Loucy (cell line): ENCODE data around the gene LYPD6.

Experiments
- H2AFZ ChIP-seq: fragments of 200-600 bp; sonication (generic); 2 replicates; pipeline ENCODE4 v1.6.0; 2016; ENCODE audit warnings: antibody characterized with exemption, mild to moderate bottlenecking, low read length, moderate library complexity
- H3F3A ChIP-seq: fragments of 200-600 bp; 2 replicates; pipeline ENCODE4 v1.6.0; 2016; ENCODE audit warnings: antibody characterized with exemption, low read depth, mild to moderate bottlenecking
- H3K27me3 ChIP-seq: fragments of 200-600 bp; sonication (generic); 2 replicates; pipeline ENCODE4 v1.6.1; 2014; ENCODE audit warnings: low read length, mild to moderate bottlenecking; ENCODE audit not compliant: insufficient read depth, poor library complexity, severe bottlenecking
- H3K36me3 ChIP-seq: fragments of 200-600 bp; sonication (generic); 2 replicates; pipeline ENCODE4 v1.6.1; 2016; ENCODE audit warnings: low read length; ENCODE audit not compliant: insufficient read depth
- H3K4me1 ChIP-seq: fragments of 200-600 bp; sonication (generic); 2 replicates; pipeline ENCODE4 v1.5.1; 2014; ENCODE audit warnings: low read length, mild to moderate bottlenecking; ENCODE audit not compliant: insufficient read depth, poor library complexity, severe bottlenecking
- H3K4me2 ChIP-seq: fragments of 200-600 bp; sonication (generic); 2 replicates; pipeline ENCODE4 v1.6.0; 2014; ENCODE audit warnings: antibody characterized with exemption, low read length, low read depth, mild to moderate bottlenecking; ENCODE audit not compliant: poor library complexity, severe bottlenecking
- H3K4me3 ChIP-seq: fragments of 200-600 bp; sonication (generic); 2 replicates; pipeline ENCODE4 v1.5.1; 2014; ENCODE audit warnings: low read length, mild to moderate bottlenecking, mixed read lengths; ENCODE audit not compliant: poor library complexity, severe bottlenecking
- H3K79me2 ChIP-seq: fragments of 200-600 bp; sonication (generic); 2 replicates; pipeline ENCODE4 v1.6.1; 2014; ENCODE audit warnings: low read length; ENCODE audit not compliant: insufficient read depth
- H3K9ac ChIP-seq: fragments of 200-600 bp; sonication (generic); 2 replicates; pipeline ENCODE4 v1.6.0; 2014; ENCODE audit warnings: mild to moderate bottlenecking, low read depth, low read length, moderate library complexity; ENCODE audit not compliant: poor library complexity, severe bottlenecking
- H3K9me2 ChIP-seq: fragments of 200-600 bp; sonication (generic); replicated peaks from 2 replicates; pipeline ENCODE4 v1.6.1; 2016; ENCODE audit warnings: low read depth, low read length, mixed read lengths
- H3K9me3 ChIP-seq: fragments of 200-600 bp; sonication (generic); 2 replicates; pipeline ENCODE4 v1.6.1; 2014; ENCODE audit warnings: mild to moderate bottlenecking, antibody characterized with exemption, low read length, low read depth; ENCODE audit not compliant: insufficient read depth
- H4K20me1 ChIP-seq: fragments of 200-600 bp; sonication (generic); 2 replicates; pipeline ENCODE4 v1.6.0; 2014; ENCODE audit warnings: antibody characterized with exemption, low read length, mild to moderate bottlenecking; ENCODE audit not compliant: insufficient read depth, poor library complexity, severe bottlenecking
- EZH2phosphoT487 ChIP-seq: fragments of 200-600 bp; IDR thresholded peaks from 2 replicates; pipeline ENCODE4 v1.6.1; 2018; ENCODE audit warnings: antibody characterized with exemption, mild to moderate bottlenecking, moderate library complexity, borderline replicate concordance
- TF ChIP-seq, protein P1 (sequence below): fragments of 200-600 bp; sonication (generic); conservative IDR thresholded peaks from 2 replicates; pipeline ENCODE4 v1.5.1; 2014; ENCODE audit warnings: mild to moderate bottlenecking, antibody characterized with exemption, low read length

Gene LYPD6

DNA sequence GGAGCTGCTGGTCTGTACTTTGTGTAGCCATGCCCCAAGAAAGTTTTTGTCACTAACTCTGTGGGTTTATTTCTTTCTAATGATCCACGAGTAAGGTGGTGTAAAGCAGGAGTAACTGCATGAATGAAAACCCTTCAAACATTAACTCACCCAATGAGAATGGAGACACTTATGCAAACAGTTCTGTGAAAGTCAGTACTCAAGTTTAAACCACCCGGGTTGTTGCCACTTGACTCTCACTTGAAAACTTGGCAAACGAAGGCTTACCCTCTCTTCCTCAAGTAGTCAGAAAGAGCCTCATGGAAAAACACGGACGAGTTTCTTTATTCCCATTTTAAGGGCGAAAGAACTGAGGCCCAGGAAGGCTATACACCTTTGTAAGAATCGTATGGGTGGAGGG, 139.7 kb downstream of the LYPD6 start:
- no peaks in the 10 kb centered on the region for H3F3A ChIP-seq
- no peak overlapping the region for H2AFZ ChIP-seq
- TF ChIP-seq EZH2phosphoT487 = no peak
- TF ChIP-seq, protein P1, sequence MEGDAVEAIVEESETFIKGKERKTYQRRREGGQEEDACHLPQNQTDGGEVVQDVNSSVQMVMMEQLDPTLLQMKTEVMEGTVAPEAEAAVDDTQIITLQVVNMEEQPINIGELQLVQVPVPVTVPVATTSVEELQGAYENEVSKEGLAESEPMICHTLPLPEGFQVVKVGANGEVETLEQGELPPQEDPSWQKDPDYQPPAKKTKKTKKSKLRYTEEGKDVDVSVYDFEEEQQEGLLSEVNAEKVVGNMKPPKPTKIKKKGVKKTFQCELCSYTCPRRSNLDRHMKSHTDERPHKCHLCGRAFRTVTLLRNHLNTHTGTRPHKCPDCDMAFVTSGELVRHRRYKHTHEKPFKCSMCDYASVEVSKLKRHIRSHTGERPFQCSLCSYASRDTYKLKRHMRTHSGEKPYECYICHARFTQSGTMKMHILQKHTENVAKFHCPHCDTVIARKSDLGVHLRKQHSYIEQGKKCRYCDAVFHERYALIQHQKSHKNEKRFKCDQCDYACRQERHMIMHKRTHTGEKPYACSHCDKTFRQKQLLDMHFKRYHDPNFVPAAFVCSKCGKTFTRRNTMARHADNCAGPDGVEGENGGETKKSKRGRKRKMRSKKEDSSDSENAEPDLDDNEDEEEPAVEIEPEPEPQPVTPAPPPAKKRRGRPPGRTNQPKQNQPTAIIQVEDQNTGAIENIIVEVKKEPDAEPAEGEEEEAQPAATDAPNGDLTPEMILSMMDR = no peak
- H3K4me2 ChIP-seq = no peak overlapping the region
- H3K79me2 ChIP-seq = no peaks in the 10 kb centered on the region
- no peaks in the 10 kb centered on the region for H4K20me1 ChIP-seq
- no peaks in the 10 kb centered on the region for H3K9me3 ChIP-seq
- no peaks in the 10 kb centered on the region for H3K27me3 ChIP-seq
- no peak overlapping the region for H3K4me3 ChIP-seq
- H3K9me2 ChIP-seq = no peaks in the 10 kb centered on the region
- no peaks in the 10 kb centered on the region for H3K36me3 ChIP-seq
- H3K9ac ChIP-seq = no peak overlapping the region
- H3K4me1 ChIP-seq = no peaks in the 10 kb centered on the region

DNA sequence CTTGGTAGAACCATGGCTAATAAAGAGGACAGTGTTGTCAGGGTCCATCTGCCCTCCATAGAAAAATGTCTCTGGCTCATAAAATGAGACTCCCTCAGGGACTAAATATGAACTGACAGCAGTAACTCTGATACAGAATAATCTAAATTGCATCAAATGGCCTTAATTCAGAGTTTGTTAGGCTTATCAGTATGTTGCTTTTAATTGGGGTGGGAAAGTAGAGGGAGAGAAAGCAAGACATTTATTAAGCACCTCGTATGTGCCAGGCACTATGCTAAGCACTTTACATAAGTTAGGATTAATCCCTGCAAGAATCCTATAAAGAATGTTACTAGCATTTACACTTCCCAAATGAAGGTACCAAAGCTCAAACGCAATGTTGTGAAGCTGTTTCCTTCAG, 142.0 kb downstream of the LYPD6 start:
- Histone ChIP-seq H3K9me3 (no peaks in the 10 kb centered on the region), H4K20me1 (no peaks in the 10 kb centered on the region), H3K9ac (no peak overlapping the region), H3K36me3 (no peaks in the 10 kb centered on the region), H3K27me3 (no peaks in the 10 kb centered on the region), H3K79me2 (no peaks in the 10 kb centered on the region), H3K4me3 (no peak overlapping the region), H3K4me1 (no peaks in the 10 kb centered on the region), H2AFZ (no peak overlapping the region), H3F3A (no peaks in the 10 kb centered on the region), H3K9me2 (no peaks in the 10 kb centered on the region), H3K4me2 (no peak overlapping the region)
- no peak for TF ChIP-seq EZH2phosphoT487
- TF ChIP-seq, protein P1 = no peak

DNA sequence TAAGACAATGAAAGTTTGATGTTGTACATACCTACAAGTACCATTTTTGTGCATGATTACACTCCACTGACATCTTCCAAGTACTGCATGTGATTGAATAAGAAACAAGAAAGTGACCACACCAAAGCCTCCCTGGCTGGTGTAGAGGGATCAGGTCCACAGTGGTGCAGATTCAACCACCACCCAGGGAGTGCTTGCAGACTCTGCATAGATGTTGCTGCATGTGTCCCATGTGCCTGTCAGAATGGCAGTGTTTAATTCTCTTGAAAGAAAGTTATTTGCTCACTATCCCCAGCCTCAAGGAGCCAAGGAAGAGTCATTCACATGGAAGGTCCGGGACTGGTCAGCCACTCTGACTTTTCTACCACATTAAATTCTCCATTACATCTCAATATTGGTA, 142.7 kb downstream of the LYPD6 start:
- no peak overlapping the region for H3K4me2 ChIP-seq
- no peaks in the 10 kb centered on the region for H3K27me3 ChIP-seq
- H4K20me1 ChIP-seq = no peaks in the 10 kb centered on the region
- TF ChIP-seq, protein P1 = no peak
- TF ChIP-seq EZH2phosphoT487 = no peak
- no peak overlapping the region for H3K4me3 ChIP-seq
- H3K4me1 ChIP-seq = no peaks in the 10 kb centered on the region
- no peak overlapping the region for H3K9ac ChIP-seq
- no peak overlapping the region for H2AFZ ChIP-seq
- H3K9me3 ChIP-seq = no peaks in the 10 kb centered on the region
- H3F3A ChIP-seq = no peaks in the 10 kb centered on the region
- H3K79me2 ChIP-seq = no peaks in the 10 kb centered on the region
- H3K36me3 ChIP-seq = no peaks in the 10 kb centered on the region
- no peaks in the 10 kb centered on the region for H3K9me2 ChIP-seq
